Esophagus muscularis mucosa (tissue), 4 donors: ENCODE results near the gene PDE8B. TPM values are rescaled to one million over a fixed set of nuclear protein-coding genes. Genes with fewer than 3 reads are reported as not detected.

Source experiments
- DNase-seq: peaks from one replicate; pipeline ENCODE4 v3.0.0-alpha.2; 2017; ENCODE audit errors: extremely low spot score
- H3K27ac ChIP-seq, 4 donors: fragments of 200-600 bp; sonication (generic); replicated peaks in 1 of 4; 1 replicate in 3 of 4; 2 replicates in 1 of 4; pipeline ENCODE4 v1.5.1; 2016 to 2019; ENCODE audit warnings: mild to moderate bottlenecking in 1 of 4
- H3K27me3 ChIP-seq, 4 donors: fragments of 200-600 bp; sonication (generic); one replicate each; pipeline versions ENCODE4 v1.5.1 to v1.6.0; 2016 to 2019
- H3K36me3 ChIP-seq, 4 donors: fragments of 200-600 bp; sonication (generic); one replicate each; pipeline ENCODE4 v1.5.1; 2016 to 2019
- H3K4me1 ChIP-seq, 4 donors: fragments of 200-600 bp; sonication (generic); one replicate each; pipeline ENCODE4 v1.5.1; 2016 to 2019
- H3K4me3 ChIP-seq, 4 donors: fragments of 200-600 bp; sonication (generic); 1 replicate in 2 of 4; 2 replicates in 2 of 4; pipeline ENCODE4 v1.5.1; 2016 to 2019; ENCODE audit warnings: mild to moderate bottlenecking in 4 of 4, moderate library complexity in 1 of 4
- H3K9me3 ChIP-seq, 4 donors: fragments of 200-600 bp; sonication (generic); 1 replicate in 3 of 4; 2 replicates in 1 of 4; pipeline ENCODE4 v1.5.1; 2016 to 2019
- EP300 ChIP-seq: sonication (generic); formaldehyde crosslinking; IDR thresholded peaks from one replicate; pipeline ENCODE4 v1.6.1; 2017; ENCODE audit warnings: antibody characterized with exemption
- POLR2A ChIP-seq: fragments of 450-650 bp; IDR thresholded peaks from one replicate; pipeline ENCODE4 v1.6.1; 2017; ENCODE audit warnings: antibody characterized with exemption, moderate library complexity, mild to moderate bottlenecking, low read depth
- POLR2AphosphoS5 ChIP-seq, 2 donors: sonication (generic); formaldehyde crosslinking; IDR thresholded peaks; one replicate each; pipeline ENCODE4 v1.6.1; 2017; ENCODE audit warnings: antibody characterized with exemption in 2 of 2
- WGBS: methylation state at CpG from one replicate; pipeline ENCODE4 v1.1.5; 2018; 5-methylcytosine and 5-hydroxymethylcytosine counted together
- intact Hi-C: fragments of 100-400 bp; cut with DNase I; formaldehyde crosslinking; loops from one replicate; pipeline ENCODE4 v1.15.1; 2023
- total RNA-seq, 4 donors: library from RNA; depleted of rRNA; stranded (reverse); fragments of >200 nt; gene quantifications; one replicate each; pipeline versions ENCODE4 v1.1.0 to v1.2.1, GENCODE V29; 2016
- TF ChIP-seq, protein P1 (sequence below), 3 experiments: fragments of 200-600 bp in 2 of 3; fragments of 450-650 bp in 1 of 3; sonication (generic) in 2 of 3; IDR thresholded peaks; one replicate each; pipeline ENCODE4 v1.5.1; 2017 to 2019; ENCODE audit warnings: antibody characterized with exemption in 3 of 3, mild to moderate bottlenecking in 2 of 3, moderate library complexity in 1 of 3

PDE8B gene
- total RNA-seq, 4 donors from 2014 or later: 0.83 to 7.1 (median 1.5) TPM

DNA sequence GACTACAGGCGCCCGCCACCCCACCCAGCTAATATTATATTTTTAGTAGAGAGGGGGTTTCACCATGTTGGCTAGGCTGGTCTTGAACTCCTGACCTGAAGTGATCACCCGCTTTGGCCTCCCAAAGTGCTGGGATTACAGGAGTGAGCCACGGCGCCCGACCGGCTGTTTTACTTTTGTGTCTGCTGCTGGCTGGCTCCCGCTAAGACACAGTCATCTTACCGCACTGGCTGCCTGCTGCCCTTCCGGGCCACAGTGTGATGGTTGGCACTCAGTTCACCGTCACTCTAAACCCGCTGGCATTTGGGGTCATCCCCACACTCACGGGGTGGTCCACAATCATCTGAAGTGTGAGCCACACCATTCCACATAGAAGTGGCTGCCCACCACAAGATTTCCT is 188.0 kb downstream of the PDE8B start:
- Histone ChIP-seq H3K4me1 (no peaks in the 10 kb centered on the region), H3K27me3 (no peaks in the 10 kb centered on the region), H3K36me3 (no peaks in the 10 kb centered on the region), H3K9me3 (no peaks in the 10 kb centered on the region), H3K27ac (no peak overlapping the region), H3K4me3 (no peak overlapping the region)
- whole genome bisulfite sequencing: 99% methylated on average over 13 of the region's 13 CpGs
- intact Hi-C loops: no loop called here
- DNase-seq: peak; percentile 74
- TF ChIP-seq, protein P1, sequence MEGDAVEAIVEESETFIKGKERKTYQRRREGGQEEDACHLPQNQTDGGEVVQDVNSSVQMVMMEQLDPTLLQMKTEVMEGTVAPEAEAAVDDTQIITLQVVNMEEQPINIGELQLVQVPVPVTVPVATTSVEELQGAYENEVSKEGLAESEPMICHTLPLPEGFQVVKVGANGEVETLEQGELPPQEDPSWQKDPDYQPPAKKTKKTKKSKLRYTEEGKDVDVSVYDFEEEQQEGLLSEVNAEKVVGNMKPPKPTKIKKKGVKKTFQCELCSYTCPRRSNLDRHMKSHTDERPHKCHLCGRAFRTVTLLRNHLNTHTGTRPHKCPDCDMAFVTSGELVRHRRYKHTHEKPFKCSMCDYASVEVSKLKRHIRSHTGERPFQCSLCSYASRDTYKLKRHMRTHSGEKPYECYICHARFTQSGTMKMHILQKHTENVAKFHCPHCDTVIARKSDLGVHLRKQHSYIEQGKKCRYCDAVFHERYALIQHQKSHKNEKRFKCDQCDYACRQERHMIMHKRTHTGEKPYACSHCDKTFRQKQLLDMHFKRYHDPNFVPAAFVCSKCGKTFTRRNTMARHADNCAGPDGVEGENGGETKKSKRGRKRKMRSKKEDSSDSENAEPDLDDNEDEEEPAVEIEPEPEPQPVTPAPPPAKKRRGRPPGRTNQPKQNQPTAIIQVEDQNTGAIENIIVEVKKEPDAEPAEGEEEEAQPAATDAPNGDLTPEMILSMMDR (IDR thresholded peaks at IDR 0.05): no peak
- TF ChIP-seq POLR2A (no peak), POLR2AphosphoS5 (IDR thresholded peaks at IDR 0.05) (no peak), EP300 (no peak)

DNA sequence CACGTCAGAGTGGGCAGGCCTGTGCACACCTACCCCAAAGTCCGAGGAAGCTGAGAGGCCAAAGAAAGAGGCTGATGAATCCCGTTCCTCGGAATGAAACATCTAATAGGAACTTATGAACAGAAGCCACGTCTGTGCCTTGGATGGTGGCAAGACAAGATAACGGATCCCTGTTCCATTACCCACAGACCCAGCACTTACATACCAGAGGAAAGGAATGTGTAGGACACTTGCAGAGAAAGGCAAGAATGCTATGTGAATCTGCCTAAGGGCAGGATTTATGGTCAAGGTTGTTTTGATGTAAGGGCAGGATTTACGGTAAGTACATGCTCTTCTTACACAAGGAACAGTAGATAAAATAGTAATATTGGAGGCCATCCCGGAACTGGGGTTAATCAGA is 188.4 kb downstream of the PDE8B start:
- no peak for TF ChIP-seq POLR2AphosphoS5 (IDR thresholded peaks at IDR 0.05)
- no peak for TF ChIP-seq EP300
- TF ChIP-seq POLR2A: no peak
- TF ChIP-seq, protein P1 (IDR thresholded peaks at IDR 0.05): no peak
- DNase-seq: no peak
- no peaks in the 10 kb centered on the region for H3K27me3 ChIP-seq
- H3K36me3 ChIP-seq: no peaks in the 10 kb centered on the region
- no peaks in the 10 kb centered on the region for H3K4me1 ChIP-seq
- no peak overlapping the region for H3K27ac ChIP-seq
- no peaks in the 10 kb centered on the region for H3K9me3 ChIP-seq
- intact Hi-C loops: no loop called here
- 87% methylated on average over 8 of the region's 8 CpGs for WGBS
- H3K4me3 ChIP-seq: no peak overlapping the region

DNA sequence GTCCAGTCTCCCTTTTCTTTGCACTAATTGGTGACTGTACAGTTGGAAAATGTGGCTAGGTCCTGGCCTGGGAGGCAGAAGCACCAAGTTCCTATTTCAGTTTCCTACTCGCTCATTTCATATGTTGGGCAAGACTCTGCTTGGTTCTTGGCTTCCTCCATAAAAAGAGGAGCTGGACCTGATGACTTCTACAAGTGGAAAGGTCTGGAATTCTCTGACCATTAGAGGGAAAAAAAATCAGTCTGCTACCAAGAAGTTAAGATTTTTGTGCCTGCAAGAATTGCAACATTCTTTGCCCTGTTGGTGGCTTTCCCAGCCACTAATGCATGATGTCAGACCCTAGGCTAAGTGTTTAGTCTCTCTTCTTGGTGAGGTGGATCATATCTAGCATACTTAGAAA is 190.2 kb downstream of the PDE8B start:
- 93% methylated on average over 1 of the region's 1 CpG for WGBS
- no peak overlapping the region for H3K4me3 ChIP-seq
- no peaks in the 10 kb centered on the region for H3K9me3 ChIP-seq
- TF ChIP-seq POLR2A (no peak), POLR2AphosphoS5 (IDR thresholded peaks at IDR 0.05) (no peak), EP300 (no peak)
- TF ChIP-seq, protein P1 (IDR thresholded peaks at IDR 0.05): no peak
- H3K36me3 ChIP-seq: no peaks in the 10 kb centered on the region
- no peaks in the 10 kb centered on the region for H3K27me3 ChIP-seq
- intact Hi-C loops: no loop called here
- DNase-seq: no peak
- no peak overlapping the region for H3K27ac ChIP-seq
- H3K4me1 ChIP-seq: no peaks in the 10 kb centered on the region

DNA sequence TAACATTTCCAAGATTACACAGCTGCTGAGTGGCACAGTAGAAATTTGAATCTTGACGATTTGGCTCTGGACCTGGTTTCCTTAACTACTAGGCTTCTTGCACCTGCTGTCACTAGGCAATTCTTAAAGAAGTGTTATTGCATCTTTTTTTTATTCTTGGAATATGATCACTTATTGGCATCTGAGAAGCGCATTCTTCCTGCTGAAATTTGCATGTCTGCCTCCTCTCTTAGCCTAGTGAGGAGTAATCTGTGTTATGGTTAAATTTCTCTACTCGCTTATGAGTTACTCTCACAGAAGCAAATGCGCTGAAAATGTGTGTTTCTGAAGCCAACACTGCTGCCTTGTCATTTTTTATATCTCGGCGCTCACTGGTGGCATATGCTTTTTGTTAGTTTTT is 192.3 kb downstream of the PDE8B start:
- WGBS: 81% methylated on average over 6 of the region's 6 CpGs
- peak; percentile 29 for DNase-seq
- no peaks in the 10 kb centered on the region for H3K4me1 ChIP-seq
- H3K4me3 ChIP-seq: no peak overlapping the region
- intact Hi-C loops: no loop called here
- no peaks in the 10 kb centered on the region for H3K36me3 ChIP-seq
- TF ChIP-seq POLR2AphosphoS5 (IDR thresholded peaks at IDR 0.05): no peak
- TF ChIP-seq, protein P1 (IDR thresholded peaks at IDR 0.05): no peak
- TF ChIP-seq EP300: no peak
- TF ChIP-seq POLR2A: no peak
- H3K9me3 ChIP-seq: no peaks in the 10 kb centered on the region
- H3K27me3 ChIP-seq: no peaks in the 10 kb centered on the region
- H3K27ac ChIP-seq: no peak overlapping the region

DNA sequence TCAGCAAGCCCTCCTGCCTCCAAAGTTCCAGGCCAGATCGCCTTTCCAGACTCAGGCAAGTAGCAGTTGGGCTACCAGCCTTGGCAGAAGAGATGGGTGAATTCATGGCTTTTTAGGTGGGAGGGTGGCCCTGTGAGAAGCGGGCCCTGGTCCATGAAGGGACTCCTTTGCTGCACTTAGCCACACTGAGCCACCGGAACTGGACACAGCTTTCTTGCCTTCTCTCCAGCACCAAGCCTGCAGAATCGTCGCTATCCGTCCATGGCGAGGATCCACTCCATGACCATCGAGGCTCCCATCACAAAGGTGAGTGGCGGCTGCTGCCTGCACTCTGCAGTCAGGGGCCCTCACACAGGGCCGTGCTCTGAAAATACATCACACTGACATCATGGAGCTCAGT is 196.7 kb downstream of the PDE8B start:
- Histone ChIP-seq H3K4me3 (no peak overlapping the region), H3K27ac (no peak overlapping the region), H3K4me1 (no peaks in the 10 kb centered on the region), H3K9me3 (no peaks in the 10 kb centered on the region), H3K36me3 (no peaks in the 10 kb centered on the region), H3K27me3 (no peaks in the 10 kb centered on the region)
- intact Hi-C loops: no loop called here
- no peak for DNase-seq
- TF ChIP-seq, protein P1 (IDR thresholded peaks at IDR 0.05): no peak
- TF ChIP-seq POLR2AphosphoS5 (IDR thresholded peaks at IDR 0.05): no peak
- TF ChIP-seq EP300: no peak
- no peak for TF ChIP-seq POLR2A
- 96% methylated on average over 7 of the region's 10 CpGs for WGBS
